ENCODE measurements around the gene PDGFC. TPM values are rescaled to one million over a fixed set of nuclear protein-coding genes. Genes with fewer than 3 reads are reported as not detected.

The PDGFC gene
- total RNA-seq, 1 experiment from 2014 or later, result 14.5 TPM

GRCh38 chr4:156829201-156829873, 142.3 kb downstream of the PDGFC start:
- intact Hi-C loops (cut with micrococcal nuclease; ENCODE audit: unreplicated experiment) (no loop called here), in situ Hi-C loops (cut with HindIII; ENCODE audit: low pct_unique_long_range_greater_than_20kb, low sequenced_read_pairs) (no loop called here)
- TF ChIP-seq POLR2AphosphoS5 (IDR thresholded peaks at IDR 0.05; ENCODE audit: low read depth, low read length) (no peak), REST (IDR thresholded peaks at IDR 0.05; ENCODE audit: insufficient read depth in 1 of 2, low read depth in 2 of 2, low read length in 1 of 2) (no peak), CTCF (IDR thresholded peaks at IDR 0.05) (no peak), TCF7L2 (IDR thresholded peaks at IDR 0.05; ENCODE audit: low read depth, low read length) (no peak), SIN3A (IDR thresholded peaks at IDR 0.05; ENCODE audit: borderline replicate concordance, insufficient read depth, low read depth, low read length) (no peak)
- no peak for DNase-seq (ENCODE audit: low read depth, low spot score)
- ATAC-seq, result no peak
- Histone ChIP-seq H3K27me3 (ENCODE audit: control insufficient read depth, insufficient read depth, low read length) (no peaks in the 10 kb centered on the region), H3K36me3 (ENCODE audit: control insufficient read depth, insufficient read depth, low read length) (no peaks in the 10 kb centered on the region), H3K27ac (ENCODE audit: low read length) (no peak overlapping the region), H3K9me3 (ENCODE audit: control insufficient read depth, insufficient read depth, low read depth, low read length) (no peaks in the 10 kb centered on the region), H3K4me1 (ENCODE audit: control insufficient read depth, insufficient read depth, low read length) (no peaks in the 10 kb centered on the region), H3K4me3 (ENCODE audit: low read depth in 2 of 2, low read length in 2 of 2) (no peak overlapping the region)
- no TSS peak for BruUV-seq (replicated peaks)
- CTCF ChIA-PET, result no interaction called here
- POLR2A ChIA-PET, result no interaction called here

- Histone ChIP-seq H3K27me3 (ENCODE audit: control insufficient read depth, insufficient read depth, low read length) (no peaks in the 10 kb centered on the region), H3K36me3 (ENCODE audit: control insufficient read depth, insufficient read depth, low read length) (no peaks in the 10 kb centered on the region), H3K27ac (ENCODE audit: low read length) (no peak overlapping the region), H3K4me3 (ENCODE audit: low read depth in 2 of 2, low read length in 2 of 2) (no peak overlapping the region), H3K9me3 (ENCODE audit: control insufficient read depth, insufficient read depth, low read depth, low read length) (no peaks in the 10 kb centered on the region), H3K4me1 (ENCODE audit: control insufficient read depth, insufficient read depth, low read length) (no peaks in the 10 kb centered on the region)
- ATAC-seq, result no peak
- TF ChIP-seq CTCF (IDR thresholded peaks at IDR 0.05) (no peak), REST (IDR thresholded peaks at IDR 0.05; ENCODE audit: insufficient read depth in 1 of 2, low read depth in 2 of 2, low read length in 1 of 2) (no peak), SIN3A (IDR thresholded peaks at IDR 0.05; ENCODE audit: borderline replicate concordance, insufficient read depth, low read depth, low read length) (no peak), POLR2AphosphoS5 (IDR thresholded peaks at IDR 0.05; ENCODE audit: low read depth, low read length) (no peak)
- in situ Hi-C loops (cut with HindIII; ENCODE audit: low pct_unique_long_range_greater_than_20kb, low sequenced_read_pairs) (no loop called here), intact Hi-C loops (cut with micrococcal nuclease; ENCODE audit: unreplicated experiment) (no loop called here)
- no TSS peak for BruUV-seq (replicated peaks)
- ChIA-PET POLR2A (no interaction called here), CTCF (no interaction called here)
- DNase-seq (ENCODE audit: low read depth, low spot score), result no peak
Measured at GRCh38 chr4:156827519-156827918, 144.1 kb downstream of the PDGFC start.

Data from Panc1 (cell line).